Esophagus muscularis mucosa (tissue), 4 donors: Measurements from ENCODE around the gene SLC39A10. TPM values are rescaled to one million over a fixed set of nuclear protein-coding genes. Genes with fewer than 3 reads are reported as not detected.
"Not testable (repeated sequence)": the region's sequence is repeated elsewhere in the genome, so short reads cannot be mapped to it uniquely, and the experiment has no call there.

Experiments
- DNase-seq: peaks from one replicate; pipeline ENCODE4 v3.0.0-alpha.2; 2017; ENCODE audit errors: extremely low spot score
- H3K27ac ChIP-seq, 4 donors: fragments of 200-600 bp; sonication (generic); replicated peaks in 1 of 4; 1 replicate in 3 of 4; 2 replicates in 1 of 4; pipeline ENCODE4 v1.5.1; 2016 to 2019; ENCODE audit warnings: mild to moderate bottlenecking in 1 of 4
- H3K27me3 ChIP-seq, 4 donors: fragments of 200-600 bp; sonication (generic); one replicate each; pipeline versions ENCODE4 v1.5.1 to v1.6.0; 2016 to 2019
- H3K36me3 ChIP-seq, 4 donors: fragments of 200-600 bp; sonication (generic); one replicate each; pipeline ENCODE4 v1.5.1; 2016 to 2019
- H3K4me1 ChIP-seq, 4 donors: fragments of 200-600 bp; sonication (generic); one replicate each; pipeline ENCODE4 v1.5.1; 2016 to 2019
- H3K4me3 ChIP-seq, 4 donors: fragments of 200-600 bp; sonication (generic); 1 replicate in 2 of 4; 2 replicates in 2 of 4; pipeline ENCODE4 v1.5.1; 2016 to 2019; ENCODE audit warnings: mild to moderate bottlenecking in 4 of 4, moderate library complexity in 1 of 4
- H3K9me3 ChIP-seq, 4 donors: fragments of 200-600 bp; sonication (generic); 1 replicate in 3 of 4; 2 replicates in 1 of 4; pipeline ENCODE4 v1.5.1; 2016 to 2019
- EP300 ChIP-seq: sonication (generic); formaldehyde crosslinking; IDR thresholded peaks from one replicate; pipeline ENCODE4 v1.6.1; 2017; ENCODE audit warnings: antibody characterized with exemption
- POLR2A ChIP-seq: fragments of 450-650 bp; IDR thresholded peaks from one replicate; pipeline ENCODE4 v1.6.1; 2017; ENCODE audit warnings: antibody characterized with exemption, moderate library complexity, mild to moderate bottlenecking, low read depth
- POLR2AphosphoS5 ChIP-seq, 2 donors: sonication (generic); formaldehyde crosslinking; IDR thresholded peaks; one replicate each; pipeline ENCODE4 v1.6.1; 2017; ENCODE audit warnings: antibody characterized with exemption in 2 of 2
- WGBS: methylation state at CpG from one replicate; pipeline ENCODE4 v1.1.5; 2018; 5-methylcytosine and 5-hydroxymethylcytosine counted together
- intact Hi-C: fragments of 100-400 bp; cut with DNase I; formaldehyde crosslinking; loops from one replicate; pipeline ENCODE4 v1.15.1; 2023
- total RNA-seq, 4 donors: library from RNA; depleted of rRNA; stranded (reverse); fragments of >200 nt; gene quantifications; one replicate each; pipeline versions ENCODE4 v1.1.0 to v1.2.1, GENCODE V29; 2016
- TF ChIP-seq, protein P1 (sequence below), 3 experiments: fragments of 200-600 bp in 2 of 3; fragments of 450-650 bp in 1 of 3; sonication (generic) in 2 of 3; IDR thresholded peaks; one replicate each; pipeline ENCODE4 v1.5.1; 2017 to 2019; ENCODE audit warnings: antibody characterized with exemption in 3 of 3, mild to moderate bottlenecking in 2 of 3, moderate library complexity in 1 of 3

The SLC39A10 gene
- total RNA-seq, 4 donors from 2014 or later, result 7.1 to 9.5 (median 8.3) TPM

DNA sequence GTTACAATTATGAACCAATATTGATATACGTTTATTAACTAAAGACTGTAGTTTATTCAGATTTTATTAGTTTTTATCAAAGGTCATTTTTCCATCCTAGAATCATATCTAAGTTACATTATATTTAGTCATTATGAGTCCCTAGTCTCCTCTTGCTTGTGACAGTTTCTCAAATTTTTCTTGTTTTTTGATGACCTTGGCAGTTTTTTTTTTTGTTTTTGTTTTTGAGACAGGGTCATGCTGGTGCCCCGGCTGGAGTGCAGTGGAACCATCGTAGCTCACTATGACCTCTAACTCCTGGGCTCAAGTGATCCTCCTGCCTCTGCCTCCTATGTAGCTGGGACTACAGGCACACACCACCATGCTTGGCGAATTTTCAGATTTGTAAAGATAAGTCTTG, 18.3 kb upstream of the SLC39A10 start:
- H3K36me3 ChIP-seq, result no peaks in the 10 kb centered on the region
- DNase-seq, result no peak
- no peak overlapping the region for H3K27ac ChIP-seq
- no peaks in the 10 kb centered on the region for H3K9me3 ChIP-seq
- 91% methylated on average over 4 of the region's 4 CpGs for WGBS
- TF ChIP-seq, protein P1, sequence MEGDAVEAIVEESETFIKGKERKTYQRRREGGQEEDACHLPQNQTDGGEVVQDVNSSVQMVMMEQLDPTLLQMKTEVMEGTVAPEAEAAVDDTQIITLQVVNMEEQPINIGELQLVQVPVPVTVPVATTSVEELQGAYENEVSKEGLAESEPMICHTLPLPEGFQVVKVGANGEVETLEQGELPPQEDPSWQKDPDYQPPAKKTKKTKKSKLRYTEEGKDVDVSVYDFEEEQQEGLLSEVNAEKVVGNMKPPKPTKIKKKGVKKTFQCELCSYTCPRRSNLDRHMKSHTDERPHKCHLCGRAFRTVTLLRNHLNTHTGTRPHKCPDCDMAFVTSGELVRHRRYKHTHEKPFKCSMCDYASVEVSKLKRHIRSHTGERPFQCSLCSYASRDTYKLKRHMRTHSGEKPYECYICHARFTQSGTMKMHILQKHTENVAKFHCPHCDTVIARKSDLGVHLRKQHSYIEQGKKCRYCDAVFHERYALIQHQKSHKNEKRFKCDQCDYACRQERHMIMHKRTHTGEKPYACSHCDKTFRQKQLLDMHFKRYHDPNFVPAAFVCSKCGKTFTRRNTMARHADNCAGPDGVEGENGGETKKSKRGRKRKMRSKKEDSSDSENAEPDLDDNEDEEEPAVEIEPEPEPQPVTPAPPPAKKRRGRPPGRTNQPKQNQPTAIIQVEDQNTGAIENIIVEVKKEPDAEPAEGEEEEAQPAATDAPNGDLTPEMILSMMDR (IDR thresholded peaks at IDR 0.05), result no peak
- H3K27me3 ChIP-seq, result no peaks in the 10 kb centered on the region
- intact Hi-C loops, result no loop called here
- no peaks in the 10 kb centered on the region for H3K4me1 ChIP-seq
- no peak overlapping the region for H3K4me3 ChIP-seq

DNA sequence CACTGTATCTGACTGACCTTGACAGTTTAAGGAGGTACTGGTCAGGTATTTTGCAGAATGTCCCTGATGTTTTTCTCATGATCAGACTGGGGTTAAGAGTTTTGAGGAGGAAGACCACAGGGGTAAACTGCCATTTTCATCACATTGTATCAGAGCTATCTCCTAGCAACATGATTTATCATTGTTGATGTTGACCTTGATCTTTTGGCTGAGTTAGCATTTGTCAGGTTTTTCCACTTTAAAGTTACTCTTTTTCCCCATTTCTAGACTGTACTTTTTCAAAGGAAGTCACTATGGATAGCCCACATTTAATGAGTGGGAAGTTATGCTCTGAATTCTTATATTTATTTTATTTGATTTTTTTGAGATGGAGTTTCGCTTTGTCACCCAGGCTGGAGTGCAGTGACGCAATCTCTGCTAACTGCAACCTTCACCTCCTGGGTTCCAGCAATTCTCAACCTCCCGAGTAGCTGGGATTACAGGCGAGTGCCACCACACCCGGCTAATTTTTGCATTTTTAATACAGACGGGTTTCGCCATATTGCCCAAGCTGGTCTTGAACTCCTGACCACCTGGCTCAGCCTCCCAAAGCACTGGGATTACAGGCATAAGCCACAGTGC, 17.7 kb upstream of the SLC39A10 start:
- intact Hi-C loops, result no loop called here
- Histone ChIP-seq H3K4me3 (no peak overlapping the region), H3K4me1 (no peaks in the 10 kb centered on the region), H3K9me3 (no peaks in the 10 kb centered on the region), H3K36me3 (no peaks in the 10 kb centered on the region), H3K27me3 (no peaks in the 10 kb centered on the region), H3K27ac (no peak overlapping the region)
- TF ChIP-seq, protein P1 (IDR thresholded peaks at IDR 0.05), result no peak
- TF ChIP-seq EP300 (no peak), POLR2AphosphoS5 (IDR thresholded peaks at IDR 0.05) (no peak), POLR2A (no peak)
- 96% methylated on average over 7 of the region's 7 CpGs for WGBS
- DNase-seq, result no peak

DNA sequence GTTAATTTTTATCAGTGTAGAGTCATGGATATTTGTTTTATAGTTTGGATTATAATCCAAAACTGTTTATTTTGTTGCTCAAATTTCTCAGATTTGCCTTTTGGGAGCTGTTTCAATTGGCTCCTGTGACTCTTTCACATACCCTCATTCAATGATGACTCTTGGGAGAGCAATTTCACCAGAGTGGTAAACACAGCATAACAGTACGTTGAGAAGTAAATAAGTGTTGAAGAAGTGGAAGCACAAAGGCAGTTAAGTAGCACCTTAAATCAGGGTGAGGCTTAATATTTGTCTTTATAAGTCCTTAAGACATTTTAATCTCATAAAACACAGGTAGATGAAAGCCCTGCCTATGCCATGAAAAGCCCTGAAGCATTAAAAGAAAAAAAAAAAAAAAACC, 17.1 kb upstream of the SLC39A10 start:
- H3K9me3 ChIP-seq, result no peaks in the 10 kb centered on the region
- no peak for DNase-seq
- no peaks in the 10 kb centered on the region for H3K4me1 ChIP-seq
- WGBS, result 72% methylated on average over 1 of the region's 1 CpG
- H3K36me3 ChIP-seq, result no peaks in the 10 kb centered on the region
- TF ChIP-seq, protein P1 (IDR thresholded peaks at IDR 0.05), result no peak
- no peak for TF ChIP-seq EP300
- no peak for TF ChIP-seq POLR2AphosphoS5 (IDR thresholded peaks at IDR 0.05)
- no peak for TF ChIP-seq POLR2A
- H3K27me3 ChIP-seq, result no peaks in the 10 kb centered on the region
- H3K27ac ChIP-seq, result no peak overlapping the region
- no peak overlapping the region for H3K4me3 ChIP-seq
- intact Hi-C loops, result no loop called here

DNA sequence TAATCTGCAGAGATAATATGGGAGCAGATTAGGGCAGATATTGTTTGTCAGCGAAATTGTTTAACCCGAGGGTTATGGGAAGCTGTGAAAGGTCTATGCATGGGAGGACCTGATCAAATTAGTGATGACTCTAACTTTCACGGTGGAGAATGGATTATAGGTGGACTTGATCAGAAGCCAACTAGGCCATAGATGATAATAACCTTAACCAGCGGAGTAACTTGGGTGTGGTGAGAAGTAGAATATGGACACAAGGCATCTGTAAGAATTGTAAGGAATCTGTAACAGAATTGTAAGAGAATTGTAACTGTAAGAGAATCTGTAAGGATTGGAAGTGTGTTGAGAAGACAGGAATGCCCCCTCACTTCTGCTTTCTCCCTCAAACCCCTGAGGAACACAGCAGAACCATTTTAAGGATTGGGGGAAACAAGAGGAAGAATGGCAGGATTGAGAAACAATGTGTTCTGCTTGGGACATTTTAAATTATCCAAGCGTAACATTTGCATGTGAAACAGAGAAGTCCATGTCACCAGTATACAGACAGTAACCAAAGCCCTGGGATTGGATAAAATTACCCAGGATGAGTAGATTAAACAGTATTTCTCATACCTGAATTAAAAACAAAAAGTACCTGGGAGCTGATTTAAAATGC, 14.9 kb upstream of the SLC39A10 start:
- H3K4me1 ChIP-seq, result no peaks in the 10 kb centered on the region
- TF ChIP-seq EP300 (no peak), POLR2AphosphoS5 (IDR thresholded peaks at IDR 0.05) (no peak), POLR2A (no peak)
- TF ChIP-seq, protein P1 (IDR thresholded peaks at IDR 0.05), result no peak
- no peaks in the 10 kb centered on the region for H3K27me3 ChIP-seq
- H3K36me3 ChIP-seq, result no peaks in the 10 kb centered on the region
- no peak for DNase-seq
- no peak overlapping the region for H3K27ac ChIP-seq
- no peaks in the 10 kb centered on the region for H3K9me3 ChIP-seq
- 73% methylated on average over 5 of the region's 5 CpGs for WGBS
- no peak overlapping the region for H3K4me3 ChIP-seq
- intact Hi-C loops, result no loop called here

GRCh38 chr2:195642679-195643068, 14.4 kb upstream of the SLC39A10 start:
- Histone ChIP-seq H3K4me1 (no peaks in the 10 kb centered on the region), H3K36me3 (no peaks in the 10 kb centered on the region), H3K9me3 (no peaks in the 10 kb centered on the region), H3K4me3 (no peak overlapping the region), H3K27ac (no peak overlapping the region), H3K27me3 (no peaks in the 10 kb centered on the region)
- intact Hi-C loops, result no loop called here
- DNase-seq, result no peak
- 88% methylated on average over 1 of the region's 1 CpG for WGBS
- TF ChIP-seq EP300, result no peak
- TF ChIP-seq POLR2AphosphoS5 (IDR thresholded peaks at IDR 0.05), result no peak
- TF ChIP-seq, protein P1 (IDR thresholded peaks at IDR 0.05), result no peak
- no peak for TF ChIP-seq POLR2A

- H3K27ac ChIP-seq, H3K4me3 ChIP-seq, intact Hi-C loops, DNase-seq, H3K36me3 ChIP-seq, H3K27me3 ChIP-seq, H3K9me3 ChIP-seq, H3K4me1 ChIP-seq: not testable (repeated sequence)
- 97% methylated on average over 9 of the region's 9 CpGs for WGBS
Observed at GRCh38 chr2:195644708-195645107, 12.3 kb upstream of the SLC39A10 start.
